HL-60/S4 (cell line): Measurements from ENCODE around the gene KIF6.

ENCODE experiments used
- in situ Hi-C: fragments of 300-500 bp; cut with MboI; formaldehyde crosslinking; loops from 2 replicates; pipeline ENCODE4 v1.14.3; 2022; ENCODE audit warnings: low sequenced_read_pairs

The KIF6 gene

DNA sequence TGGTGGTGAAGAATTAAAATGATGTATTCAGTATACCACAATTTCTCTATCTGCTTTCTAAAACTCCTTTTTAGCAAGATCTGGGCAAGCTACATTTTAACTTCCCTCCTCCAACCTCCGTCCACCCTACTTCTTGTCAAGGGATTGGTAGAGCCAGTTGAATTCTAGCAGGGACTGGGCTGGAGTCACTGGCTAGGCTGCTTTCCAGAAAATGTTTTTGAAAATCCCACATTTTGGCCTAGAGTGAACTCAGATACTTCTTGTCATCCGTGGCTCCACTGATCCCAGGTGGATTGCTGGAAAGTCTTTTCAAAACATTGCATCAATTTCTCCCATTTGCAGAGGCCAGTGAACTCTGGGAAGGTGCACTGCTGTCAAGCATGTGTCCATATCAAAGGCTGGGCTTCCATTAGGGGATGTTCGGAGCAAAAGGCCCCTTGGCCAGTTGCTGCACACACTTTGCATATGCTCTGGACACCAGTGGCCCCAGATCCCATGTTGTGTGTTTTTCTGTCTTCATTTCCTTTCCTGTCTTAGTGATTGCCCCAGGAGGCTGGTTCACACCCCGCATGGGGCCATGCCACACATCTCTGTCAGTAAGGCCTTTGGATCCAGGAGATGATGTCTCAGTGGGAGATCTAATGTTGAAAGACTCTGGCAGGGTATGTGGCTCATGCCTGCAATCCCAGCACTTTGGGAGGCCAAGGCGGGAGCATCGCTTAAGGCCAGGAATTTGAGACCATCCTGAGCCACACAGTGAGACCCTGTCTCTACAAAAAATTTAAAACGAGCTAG is 391.4 kb downstream of the KIF6 start:
- in situ Hi-C loops, result no loop called here

DNA sequence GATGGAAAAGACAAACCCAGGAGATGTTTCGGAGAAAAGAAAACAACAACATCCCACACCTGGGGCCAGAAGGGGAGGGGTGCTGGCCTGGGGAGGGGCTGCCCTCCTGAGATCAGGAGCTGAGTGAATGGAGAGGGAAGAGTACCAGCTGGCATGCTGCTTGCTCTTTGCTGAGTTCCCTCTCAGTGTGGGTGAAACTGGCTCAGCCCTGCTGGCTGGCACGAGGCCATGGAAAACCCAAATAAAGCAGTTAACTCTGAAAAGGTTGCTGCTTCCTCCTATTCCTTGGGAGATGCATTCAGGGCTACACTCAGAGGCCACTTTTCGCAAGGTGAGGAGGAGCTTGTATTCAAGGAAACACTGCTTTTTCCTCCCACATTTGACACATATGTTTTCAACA is 394.7 kb downstream of the KIF6 start:
- in situ Hi-C loops, result no loop called here

DNA sequence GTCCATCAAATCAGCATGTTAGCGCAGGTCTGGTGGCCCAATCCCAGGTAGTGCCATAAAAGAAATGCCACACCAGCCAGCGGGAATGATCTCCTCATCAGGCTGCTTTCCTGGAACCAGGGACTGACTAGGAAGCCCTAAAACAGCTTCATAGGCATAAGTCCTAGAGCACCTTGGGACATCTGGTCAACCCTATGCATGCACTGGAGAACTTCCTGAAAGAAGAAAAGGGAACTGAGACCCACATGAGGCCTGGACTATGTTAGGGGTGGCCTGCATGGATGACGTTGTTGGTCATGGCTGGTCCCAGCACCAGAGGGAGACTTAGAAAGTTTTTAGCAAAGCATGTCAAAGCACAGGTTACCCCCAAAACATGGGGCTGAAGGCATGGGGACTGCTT is 395.2 kb downstream of the KIF6 start:
- in situ Hi-C loops, result no loop called here

DNA sequence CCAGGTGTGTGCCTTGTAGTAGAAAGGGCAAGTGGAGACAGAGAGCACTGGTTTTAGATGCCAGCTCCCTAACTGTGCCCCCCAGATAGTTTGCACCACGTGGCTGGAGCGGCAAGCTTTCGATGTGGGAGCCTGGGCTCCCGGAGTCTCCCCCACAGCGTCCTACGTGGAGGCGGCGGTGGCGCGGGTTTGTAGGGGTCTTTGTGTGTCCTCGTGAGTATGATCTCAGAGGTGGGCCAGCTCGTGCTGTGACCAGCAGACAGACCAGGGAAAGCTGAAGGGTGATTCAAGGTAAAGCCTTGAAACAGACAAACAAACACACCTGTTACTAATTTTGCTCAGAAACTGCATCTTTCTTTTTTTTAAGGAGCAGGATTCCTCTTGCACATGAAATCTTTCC is 397.1 kb downstream of the KIF6 start:
- in situ Hi-C loops, result no loop called here

DNA sequence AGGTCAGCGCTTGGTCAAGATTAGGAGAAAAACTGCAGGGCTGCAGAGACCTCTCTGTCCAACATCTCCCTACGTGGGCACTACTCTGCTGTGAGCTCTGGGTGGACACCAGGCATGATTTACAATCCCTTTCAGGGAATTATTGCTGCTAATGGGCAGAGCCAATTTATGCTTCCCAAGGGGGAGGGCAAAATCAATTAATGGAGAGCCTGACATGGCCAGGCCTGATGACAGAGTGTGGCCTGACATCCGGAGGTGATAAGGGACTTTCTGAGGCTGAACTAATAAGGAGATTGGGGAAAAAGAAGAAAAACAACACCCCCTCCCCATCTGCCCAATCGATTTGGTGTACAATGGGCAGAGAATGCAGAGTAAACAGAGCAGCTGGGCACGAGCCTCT is 397.7 kb downstream of the KIF6 start:
- in situ Hi-C loops, result no loop called here

DNA sequence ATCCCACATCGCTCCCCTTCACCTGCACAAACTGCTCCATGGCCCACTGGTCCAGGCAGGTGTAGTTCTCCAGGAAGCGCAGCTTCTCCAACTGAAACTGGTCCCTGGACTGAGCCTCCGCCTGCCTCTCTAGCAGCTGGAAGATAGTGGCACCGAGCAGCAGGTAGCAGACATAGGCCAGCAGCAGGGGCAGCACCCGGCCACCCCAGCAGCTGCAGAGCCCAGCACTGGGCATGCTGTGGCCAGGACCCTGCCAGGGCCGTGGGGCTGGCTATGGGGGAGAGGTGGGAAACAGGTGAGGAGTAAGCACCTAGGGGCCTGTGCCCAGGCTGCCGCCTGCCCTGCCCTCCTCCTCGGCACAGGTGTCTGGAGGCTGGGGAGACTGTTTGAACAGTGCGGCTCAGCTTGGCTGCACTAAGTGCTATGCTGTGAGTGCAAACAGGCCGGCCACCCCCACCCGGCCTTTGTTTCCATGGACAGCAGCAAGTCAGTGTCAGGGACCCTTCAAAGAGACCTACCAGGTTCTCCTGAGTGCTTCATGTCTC is 402.8 kb downstream of the KIF6 start, which contains the start of gene KCNK16:
Gene KCNK16, minus strand, starts transcription at position 397 of the 545 bp plus-strand sequence. Its CDS starts 162 bp downstream, at position 235.
- in situ Hi-C loops, result no loop called here

DNA sequence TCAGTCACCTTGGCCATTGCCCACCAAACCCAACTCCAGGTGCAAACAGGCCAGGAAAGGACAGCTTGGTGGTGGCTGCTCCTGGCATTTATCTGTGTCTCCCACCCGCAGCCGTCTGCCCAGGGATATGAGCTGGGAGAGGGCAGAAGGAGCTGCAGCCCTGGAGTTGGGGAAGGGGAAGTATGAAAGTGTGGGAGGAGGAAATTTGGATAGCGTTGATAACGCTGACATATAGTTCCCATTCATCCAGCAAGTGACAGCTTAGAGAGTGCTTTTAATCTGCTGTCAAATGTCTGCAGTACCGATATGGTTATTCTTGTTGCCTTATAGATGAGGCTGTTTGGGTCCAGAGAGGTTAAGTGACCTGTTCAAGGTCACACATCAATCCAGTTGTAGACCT is 403.4 kb downstream of the KIF6 start:
- in situ Hi-C loops, result no loop called here

DNA sequence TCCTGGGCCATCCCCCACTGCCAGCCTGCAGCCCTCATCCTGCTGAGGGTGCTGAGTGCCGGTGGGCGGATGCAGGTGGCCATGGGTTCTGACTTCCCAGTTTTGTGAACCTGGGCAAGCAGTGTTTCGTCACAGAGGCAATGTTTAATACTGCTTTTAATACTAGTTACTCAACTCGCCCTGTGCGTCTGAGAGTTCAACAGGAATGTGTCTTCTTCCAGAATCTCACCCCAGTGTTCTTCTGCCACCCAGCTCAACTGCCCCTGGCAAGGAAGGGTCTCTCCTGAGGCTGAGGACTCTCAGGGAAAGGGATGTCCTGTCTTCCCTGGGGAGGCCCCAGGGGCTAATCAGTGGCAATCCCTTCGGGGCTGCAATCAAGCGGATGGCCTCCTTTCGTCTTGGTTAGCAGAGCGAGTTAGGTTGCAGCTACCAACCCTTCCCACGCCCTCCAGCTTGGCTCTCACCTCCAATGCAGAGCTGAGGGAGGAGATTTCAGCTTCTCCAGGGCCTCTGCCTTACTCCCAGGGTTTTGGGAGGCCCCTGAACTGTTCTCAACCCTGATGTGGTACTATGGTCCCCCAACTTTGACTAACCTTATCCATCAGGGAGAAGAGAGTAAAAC is 404.7 kb downstream of the KIF6 start:
- in situ Hi-C loops, result no loop called here

DNA sequence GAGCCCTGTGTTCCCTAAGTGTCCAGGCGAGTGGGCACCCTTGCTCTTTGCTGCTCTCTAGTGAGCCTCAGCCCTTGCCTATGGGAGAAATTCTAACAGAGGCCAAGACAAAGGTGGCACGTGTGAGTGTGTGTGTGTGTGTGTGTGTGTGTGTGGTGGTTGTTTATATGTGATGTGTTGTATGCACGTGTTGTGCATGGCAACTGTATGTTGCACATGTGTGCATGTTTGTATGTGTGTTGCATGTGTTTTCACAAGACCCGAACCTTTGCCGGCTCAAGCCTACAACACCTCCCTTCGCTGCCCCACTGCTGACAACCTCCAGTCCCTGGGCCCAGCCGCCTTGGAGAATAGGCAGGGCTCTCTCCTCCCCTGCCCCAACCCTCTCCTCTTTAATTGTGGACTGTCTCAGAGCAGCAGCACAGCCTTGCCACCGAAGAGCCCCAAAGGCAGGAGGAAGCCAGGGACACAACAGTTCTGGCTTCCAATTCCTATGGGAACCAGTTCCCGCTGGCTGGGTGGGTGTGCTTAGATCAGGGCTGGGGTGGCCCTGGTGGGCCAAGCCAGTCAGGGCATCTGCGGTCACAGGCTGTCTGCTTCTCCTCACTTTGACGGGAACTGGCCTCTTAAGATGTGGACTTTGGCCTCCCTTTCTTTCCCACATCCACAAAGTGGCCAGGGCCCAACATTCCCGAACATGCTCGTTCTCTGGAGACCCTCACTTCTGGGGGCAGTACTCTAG is 405.4 kb downstream of the KIF6 start:
- in situ Hi-C loops, result no loop called here

DNA sequence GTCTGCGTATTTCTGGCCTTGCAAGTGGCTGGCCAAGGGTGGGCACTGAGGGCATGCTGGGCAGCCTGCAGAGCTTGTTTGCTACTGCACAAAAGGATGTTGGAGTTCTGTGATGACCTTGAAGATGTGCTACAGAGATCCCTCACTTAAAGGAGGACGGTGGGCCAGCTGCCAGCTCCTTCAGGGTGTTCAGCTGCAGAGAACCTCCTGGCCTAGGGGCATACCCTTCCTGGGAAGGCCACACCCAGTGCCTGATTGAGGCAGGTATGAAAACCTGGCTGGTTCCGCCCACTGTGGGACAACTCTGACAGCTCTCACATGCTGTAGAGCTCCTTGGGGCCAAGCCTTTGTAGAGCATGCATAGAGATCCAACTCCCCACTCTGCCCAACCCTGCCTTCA is 408.0 kb downstream of the KIF6 start:
- in situ Hi-C loops, result no loop called here

DNA sequence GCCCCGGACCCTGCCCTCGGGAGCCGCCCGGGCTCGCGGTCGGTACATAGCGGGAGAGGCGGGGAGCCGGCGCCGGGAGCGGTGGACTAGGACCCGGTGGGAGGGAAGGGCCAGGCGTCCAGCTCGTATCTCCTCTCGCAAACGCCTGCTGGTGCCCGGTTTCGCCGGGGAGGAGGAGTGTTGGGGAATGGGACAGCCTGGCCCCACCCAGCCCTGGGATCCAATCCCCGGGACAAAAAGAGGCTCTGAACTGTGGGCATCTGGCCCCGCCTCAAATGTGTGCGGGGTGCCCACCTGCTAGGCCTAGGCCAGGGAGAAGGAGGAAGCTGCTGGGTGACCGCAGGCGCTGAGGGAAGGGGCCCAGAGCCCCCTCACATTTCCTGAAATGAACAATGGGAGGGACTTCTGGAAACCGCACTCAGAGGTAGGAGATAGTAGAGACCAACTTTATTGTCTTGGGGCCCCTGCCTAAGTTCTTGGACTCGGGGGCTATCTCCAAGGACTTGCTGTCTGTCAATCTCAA is 410.9 kb downstream of the KIF6 start, which contains the start of gene KCNK17:
Gene KCNK17, minus strand, starts transcription at position 147 of the 523 bp plus-strand sequence. Its CDS starts 99 bp downstream, at position 48.
- in situ Hi-C loops, result no loop called here

DNA sequence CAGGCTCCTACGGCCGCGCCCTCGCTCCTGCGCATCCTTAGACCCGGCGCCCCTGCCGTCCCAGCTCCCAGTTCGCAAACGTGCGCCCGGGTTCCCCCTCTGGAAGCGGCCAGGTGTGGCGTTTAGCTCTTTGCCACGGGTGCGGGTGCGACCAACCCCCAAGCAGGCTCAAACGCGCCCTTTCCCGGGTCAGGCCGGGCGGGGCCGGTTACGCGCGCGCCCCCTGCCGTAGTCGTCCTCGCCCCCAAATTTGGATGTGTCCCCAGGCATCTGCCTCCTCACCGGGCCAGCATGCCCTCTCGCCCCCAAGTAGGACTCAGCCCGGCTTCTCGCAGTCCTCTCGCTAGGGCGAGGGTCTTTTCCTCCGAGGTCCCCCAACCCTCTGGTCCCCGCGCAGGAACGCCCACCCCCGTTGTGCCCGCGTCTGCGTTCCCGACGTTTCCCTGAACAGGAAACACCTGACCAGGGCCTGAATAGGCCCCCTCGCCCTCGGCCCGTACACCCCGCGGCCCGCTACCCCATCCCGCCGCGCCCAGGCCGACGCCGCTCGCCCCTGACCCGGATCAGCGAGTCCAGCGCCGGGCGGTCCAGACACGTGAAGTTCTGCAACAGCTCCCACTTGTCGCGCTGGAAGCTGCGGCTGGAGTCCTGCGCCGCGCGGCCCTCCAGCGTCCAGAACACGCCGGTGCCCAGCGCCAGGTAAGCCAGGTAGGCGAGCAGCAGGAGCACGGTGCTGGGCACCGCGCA is 411.5 kb downstream of the KIF6 start:
- in situ Hi-C loops, result no loop called here

DNA sequence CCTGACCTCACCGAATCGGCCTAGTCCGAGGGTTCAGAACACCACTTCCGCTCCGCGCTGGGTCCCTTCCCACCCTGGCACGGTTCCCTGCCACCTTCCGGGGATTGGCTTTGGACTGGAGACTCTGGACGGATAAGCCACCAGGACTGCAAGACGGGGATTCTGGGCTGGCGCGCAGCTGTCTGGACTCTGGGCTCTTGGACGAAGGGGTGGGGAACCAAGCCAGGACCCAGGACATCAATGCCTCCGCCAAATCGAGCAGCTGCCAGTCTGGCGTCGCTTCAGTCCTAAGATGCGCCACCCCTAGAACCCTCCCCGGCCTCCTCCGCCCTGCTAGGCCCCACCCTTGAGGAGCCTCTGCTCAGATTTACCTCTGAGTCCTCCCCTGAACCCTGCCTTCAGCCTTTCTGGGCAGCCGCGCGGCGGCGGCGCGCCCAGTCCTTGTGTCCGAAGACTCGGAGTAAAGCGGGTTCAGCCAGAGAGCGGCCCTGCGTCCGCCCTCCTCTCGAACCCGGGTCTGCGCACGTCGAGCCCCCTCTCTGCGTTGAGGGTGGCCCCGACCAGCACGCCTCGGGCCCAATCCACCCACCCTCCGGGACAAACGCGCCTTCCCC is 412.2 kb downstream of the KIF6 start:
- in situ Hi-C loops, result no loop called here

DNA sequence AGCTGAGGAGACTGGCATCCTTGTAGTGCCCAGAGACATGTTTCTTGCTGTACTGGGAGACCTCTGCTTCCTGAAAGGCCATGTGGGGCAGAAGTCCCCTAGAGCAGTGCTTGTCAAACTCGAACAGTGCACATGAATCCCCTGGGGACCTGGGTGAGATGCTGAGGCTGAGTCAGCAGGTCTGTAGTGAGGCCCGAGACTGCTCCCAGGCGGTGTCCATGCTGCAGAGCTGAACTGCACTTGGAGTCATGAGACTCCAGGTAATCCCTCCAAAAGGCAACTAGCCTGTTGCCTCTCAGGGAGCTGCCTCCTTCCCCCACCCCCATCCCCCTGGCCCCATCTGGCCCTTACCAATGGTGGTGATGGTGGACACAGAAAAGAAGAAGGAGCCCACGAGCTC is 414.7 kb downstream of the KIF6 start:
- in situ Hi-C loops, result no loop called here

DNA sequence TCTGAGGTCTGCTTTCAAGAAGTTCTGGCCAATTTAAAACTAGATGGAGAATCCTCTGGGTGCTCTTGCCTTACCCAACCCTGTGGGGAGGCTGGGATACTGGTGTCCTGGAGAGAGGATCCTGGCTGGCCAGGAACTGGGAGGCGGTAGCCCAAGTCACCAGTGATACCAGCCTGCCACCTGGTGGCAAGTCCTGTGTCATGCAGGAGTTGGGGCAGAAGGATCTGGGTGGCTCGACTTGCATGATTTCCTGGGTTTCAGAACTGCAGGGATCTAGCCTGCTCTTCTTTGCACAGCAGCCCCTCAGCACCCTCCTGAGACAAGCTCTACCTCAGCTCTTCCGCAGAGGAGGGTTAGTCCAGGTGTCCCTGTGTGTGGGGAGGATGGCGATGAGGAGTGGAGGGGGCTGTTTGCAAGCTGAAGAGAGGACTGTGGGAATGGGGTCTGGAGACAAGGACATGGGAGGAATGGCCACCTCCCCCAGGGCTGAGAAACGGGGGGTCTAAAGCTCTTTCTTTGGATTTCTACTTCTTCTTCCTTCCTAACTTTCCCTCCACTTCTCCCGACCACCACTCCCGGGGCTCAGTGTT is 415.2 kb downstream of the KIF6 start:
- in situ Hi-C loops, result loop anchor here (5.0 to 10.0 kb wide), 2 partner anchors 143 to 435 kb away; no protein-coding TSS in a partner anchor

DNA sequence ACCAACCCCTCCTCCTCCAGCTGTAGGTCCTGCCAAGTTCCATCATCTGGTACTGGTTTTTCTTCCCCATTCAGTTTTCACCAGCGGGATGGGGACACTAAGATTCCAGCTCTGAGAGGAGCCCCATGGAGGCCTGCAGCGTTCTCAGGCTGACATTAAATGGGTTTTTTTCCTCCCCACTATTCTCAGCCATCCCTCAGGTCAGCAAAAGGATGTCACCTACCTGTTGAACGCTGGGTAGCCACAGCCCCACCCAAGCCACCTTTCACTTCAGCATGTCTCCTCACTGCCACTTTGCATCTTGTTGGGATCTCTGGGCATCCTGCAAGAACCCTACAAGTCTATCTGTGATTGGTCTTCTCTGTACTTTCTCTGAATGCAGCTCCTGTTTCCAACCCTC is 417.7 kb downstream of the KIF6 start:
- in situ Hi-C loops, result loop anchor here (5.0 to 10.0 kb wide), 2 partner anchors 140 to 433 kb away; no protein-coding TSS in a partner anchor

DNA sequence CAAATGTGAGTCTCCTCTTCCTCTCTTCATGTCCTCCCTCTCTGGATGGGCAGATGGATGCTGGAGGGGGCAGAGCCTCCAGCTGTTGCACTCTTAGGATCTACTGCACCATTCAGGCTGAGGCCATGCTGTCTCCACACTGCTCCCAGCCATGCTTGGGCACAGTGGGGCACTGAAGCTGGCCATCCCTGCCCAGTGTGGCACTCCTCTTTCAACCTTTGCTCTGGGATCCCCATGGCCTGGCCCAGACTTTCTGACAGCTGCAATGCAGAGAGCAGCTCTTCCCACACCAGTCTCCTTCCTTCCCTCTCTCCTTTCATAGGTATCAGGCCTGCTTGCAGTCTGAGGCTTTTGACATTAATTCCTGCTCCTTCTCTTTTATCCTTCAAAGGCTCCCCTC is 420.3 kb downstream of the KIF6 start:
- in situ Hi-C loops, result loop anchor here (5.0 to 10.0 kb wide), 2 partner anchors 138 to 430 kb away; no protein-coding TSS in a partner anchor

DNA sequence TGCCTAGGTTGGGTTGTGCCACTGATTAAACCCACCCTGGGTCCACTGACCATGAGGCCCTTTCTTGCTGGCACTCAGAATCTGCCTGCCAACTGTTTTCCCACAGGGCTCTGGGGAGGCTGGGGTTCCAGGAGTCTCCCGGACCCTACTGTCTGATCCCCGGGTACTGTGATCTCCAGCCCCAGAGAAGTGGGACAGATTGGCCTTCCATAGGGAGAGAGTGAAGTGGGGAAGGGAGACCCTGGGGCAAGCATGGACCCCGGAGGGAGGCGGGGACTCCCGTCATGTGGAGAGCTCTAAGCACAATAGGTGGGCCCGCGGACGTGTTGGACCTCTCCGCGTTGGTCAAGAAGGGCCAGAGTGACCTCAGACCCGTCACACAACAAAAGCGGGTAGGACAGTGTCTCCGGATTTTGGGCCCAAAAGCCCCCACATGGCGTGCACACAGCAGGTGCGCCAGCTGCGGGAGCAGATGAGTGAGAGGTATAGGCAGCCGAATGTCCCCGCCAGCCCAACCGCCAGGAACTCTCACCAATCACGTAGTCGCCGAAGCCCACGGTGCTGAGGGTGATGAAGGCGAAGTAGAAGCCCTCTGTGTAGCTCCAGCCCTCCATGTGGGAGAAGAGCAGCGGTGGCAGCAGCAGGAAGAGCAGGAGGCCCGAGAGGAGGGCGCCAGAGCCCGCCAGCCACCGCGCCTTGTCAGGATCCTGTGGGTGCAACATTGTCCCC is 421.6 kb downstream of the KIF6 start:
- in situ Hi-C loops, result loop anchor here (10.0 kb wide), 1 partner anchor 429 kb away; no protein-coding TSS in a partner anchor
